Prostate gland (tissue), 2 donors: Measurements from ENCODE around the gene COLEC11.

Experiments
- CTCF ChIP-seq, 4 experiments: fragments of 200-600 bp in 2 of 4; fragments of 450-650 bp in 2 of 4; sonication (generic) in 2 of 4; IDR thresholded peaks; 1 replicate in 3 of 4; 2 replicates in 1 of 4; pipeline ENCODE4 v1.5.1; 2016 to 2019; ENCODE audit warnings: antibody characterized with exemption in 4 of 4, mild to moderate bottlenecking in 2 of 4, moderate library complexity in 2 of 4
- POLR2A ChIP-seq: fragments of 450-650 bp; IDR thresholded peaks from one replicate; pipeline ENCODE4 v1.6.1; 2016; ENCODE audit warnings: antibody characterized with exemption, mild to moderate bottlenecking
- POLR2AphosphoS5 ChIP-seq: sonication (generic); formaldehyde crosslinking; IDR thresholded peaks from one replicate; pipeline ENCODE4 v1.6.1; 2017; ENCODE audit warnings: antibody characterized with exemption

- no peak for TF ChIP-seq CTCF (IDR thresholded peaks at IDR 0.05)
- TF ChIP-seq POLR2A = no peak
- TF ChIP-seq POLR2AphosphoS5 = no peak
Observed at GRCh38 chr2:3635171-3635974, 40.5 kb downstream of the COLEC11 start.
